Measurements from ENCODE around the gene MAN1A1. TPM values are rescaled to one million over a fixed set of nuclear protein-coding genes. Genes with fewer than 3 reads are reported as not detected.

The MAN1A1 gene
- polyA plus RNA-seq, 2 of the 4 experiments (the other 2 are of a cell fraction) = 0.05 TPM; not detected in 1

DNA sequence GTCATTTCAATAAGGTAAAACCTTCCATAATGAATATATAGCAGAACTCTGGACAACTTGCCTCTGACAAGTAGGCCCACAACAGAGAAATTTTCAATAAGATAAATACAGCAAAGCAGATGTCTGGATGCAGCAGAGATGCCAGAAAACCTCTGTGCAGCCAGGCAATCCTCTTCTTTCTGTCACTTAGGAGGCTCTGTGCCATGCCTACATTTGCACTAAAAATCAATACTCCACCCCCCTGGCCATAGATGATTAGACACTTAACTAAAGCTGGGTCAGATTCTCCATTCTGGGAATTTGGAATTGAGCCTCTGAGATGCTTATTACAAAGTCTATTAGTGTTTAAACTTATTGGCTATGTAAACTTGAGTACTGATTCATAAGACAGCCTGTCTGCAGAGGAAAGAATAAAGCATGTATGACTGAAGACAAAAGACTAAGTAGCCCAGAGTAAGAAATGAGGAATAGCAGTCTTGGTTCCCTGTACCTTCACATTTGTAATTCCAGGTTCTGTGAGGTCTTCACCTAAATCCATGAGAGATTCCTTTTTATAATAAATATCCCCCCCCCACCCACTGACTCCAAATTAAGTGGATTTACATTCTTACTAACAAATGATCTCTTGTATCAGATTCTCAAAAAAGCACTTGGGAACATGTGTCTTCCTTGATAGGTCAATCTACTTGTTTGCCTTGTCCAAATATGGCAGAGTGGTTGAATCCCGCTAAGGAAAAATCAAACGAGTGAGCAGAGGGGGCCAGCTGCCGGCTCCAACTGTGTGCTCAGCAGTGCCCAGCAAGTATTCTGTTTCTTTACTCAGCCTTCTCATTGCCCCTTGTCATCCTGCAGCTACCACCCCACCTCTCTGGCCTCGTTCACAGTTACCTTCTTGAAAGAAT is 20.4 kb downstream of the MAN1A1 start (continued):
- TF ChIP-seq NPAS2 (CRISPR knock-in tag; IDR thresholded peaks at IDR 0.05; ENCODE audit: borderline replicate concordance) = no peak

DNA sequence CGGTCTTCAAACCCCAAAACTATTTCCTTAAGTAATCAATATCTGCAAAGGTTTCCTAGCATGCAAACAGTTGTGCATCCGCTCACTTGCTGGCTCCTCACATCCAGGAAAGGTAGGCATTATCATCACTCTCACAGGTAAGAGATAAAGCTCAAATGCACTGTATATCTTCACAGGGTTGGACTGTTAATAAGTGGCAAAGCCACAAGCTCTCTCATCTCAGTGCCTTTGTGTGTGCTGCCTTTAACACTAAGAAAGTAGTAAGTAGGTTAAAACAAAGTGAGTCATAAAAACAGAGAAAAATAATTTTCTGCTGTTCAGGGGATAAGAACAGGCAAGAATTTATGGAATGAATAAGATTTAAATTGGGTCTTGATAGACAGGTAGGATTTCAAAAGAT is 21.3 kb downstream of the MAN1A1 start:
- TF ChIP-seq BHLHE40 (IDR thresholded peaks at IDR 0.05; ENCODE audit: low read depth, low read length) (no peak), NR3C1 (IDR thresholded peaks at IDR 0.05) (no peak), HOXB13 (CRISPR knock-in tag; IDR thresholded peaks at IDR 0.05; ENCODE audit: low read depth) (no peak), NPAS2 (CRISPR knock-in tag; IDR thresholded peaks at IDR 0.05; ENCODE audit: borderline replicate concordance) (no peak), ELK1 (IDR thresholded peaks at IDR 0.05; ENCODE audit: low read depth, low read length) (no peak), SMC3 (IDR thresholded peaks at IDR 0.05) (no peak), RNF2 (IDR thresholded peaks at IDR 0.05; ENCODE audit: borderline replicate concordance, low read depth) (no peak), PHF8 (IDR thresholded peaks at IDR 0.05; ENCODE audit: borderline replicate concordance, low read depth) (no peak), E2F6 (IDR thresholded peaks at IDR 0.05; ENCODE audit: borderline replicate concordance, low read depth) (no peak), ESRRA (IDR thresholded peaks at IDR 0.05; ENCODE audit: borderline replicate concordance, low read length) (no peak)
- H3K4me3 ChIP-seq = no peak overlapping the region
- no peaks in the 10 kb centered on the region for H3K4me1 ChIP-seq
- no peak for FAIRE-seq
- no peaks in the 10 kb centered on the region for H3K9me3 ChIP-seq
- no peak for ATAC-seq
- POLR2A ChIA-PET = no interaction called here
- no peak overlapping the region for H3K4me2 ChIP-seq
- H3K27ac ChIP-seq = no peak overlapping the region
- CTCF ChIA-PET = no interaction called here
- DNase-seq (ENCODE audit: low read depth in 1 of 2, low spot score in 1 of 2) = no peak
- 6% methylated on average over 2 of the region's 2 CpGs for WGBS (ENCODE audit: missing lambda C conversion rate)

DNA sequence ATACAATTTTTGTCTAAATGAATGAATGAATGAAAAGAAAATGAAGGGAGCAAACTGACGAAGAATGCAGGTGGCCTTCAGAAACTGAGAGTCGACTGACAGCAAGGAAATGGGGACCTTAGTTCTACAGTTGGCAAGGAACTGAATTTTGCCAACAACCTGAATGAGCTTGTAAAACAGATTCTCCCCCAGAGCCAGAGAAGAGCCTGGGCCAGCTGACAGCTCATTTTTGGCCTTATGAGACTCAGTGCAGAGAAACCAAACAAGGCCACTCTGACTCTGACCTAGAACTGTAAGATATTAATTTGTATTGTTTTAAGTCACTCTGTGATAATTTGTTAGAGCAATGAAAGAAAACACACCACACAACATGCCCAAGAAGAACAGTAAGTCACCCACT is 21.8 kb downstream of the MAN1A1 start:
- no peaks in the 10 kb centered on the region for H3K9me3 ChIP-seq
- DNase-seq (ENCODE audit: low read depth in 1 of 2, low spot score in 1 of 2) (no peak), ATAC-seq (no peak), FAIRE-seq (no peak)
- ChIA-PET CTCF (no interaction called here), POLR2A (no interaction called here)
- H3K27ac ChIP-seq = no peak overlapping the region
- no peak for TF ChIP-seq HEYL (CRISPR knock-in tag; IDR thresholded peaks at IDR 0.05)
- H3K4me1 ChIP-seq = no peaks in the 10 kb centered on the region
- H3K4me3 ChIP-seq = no peak overlapping the region
- 22% methylated on average over 2 of the region's 2 CpGs for WGBS (ENCODE audit: missing lambda C conversion rate)
- no peak overlapping the region for H3K4me2 ChIP-seq

DNA sequence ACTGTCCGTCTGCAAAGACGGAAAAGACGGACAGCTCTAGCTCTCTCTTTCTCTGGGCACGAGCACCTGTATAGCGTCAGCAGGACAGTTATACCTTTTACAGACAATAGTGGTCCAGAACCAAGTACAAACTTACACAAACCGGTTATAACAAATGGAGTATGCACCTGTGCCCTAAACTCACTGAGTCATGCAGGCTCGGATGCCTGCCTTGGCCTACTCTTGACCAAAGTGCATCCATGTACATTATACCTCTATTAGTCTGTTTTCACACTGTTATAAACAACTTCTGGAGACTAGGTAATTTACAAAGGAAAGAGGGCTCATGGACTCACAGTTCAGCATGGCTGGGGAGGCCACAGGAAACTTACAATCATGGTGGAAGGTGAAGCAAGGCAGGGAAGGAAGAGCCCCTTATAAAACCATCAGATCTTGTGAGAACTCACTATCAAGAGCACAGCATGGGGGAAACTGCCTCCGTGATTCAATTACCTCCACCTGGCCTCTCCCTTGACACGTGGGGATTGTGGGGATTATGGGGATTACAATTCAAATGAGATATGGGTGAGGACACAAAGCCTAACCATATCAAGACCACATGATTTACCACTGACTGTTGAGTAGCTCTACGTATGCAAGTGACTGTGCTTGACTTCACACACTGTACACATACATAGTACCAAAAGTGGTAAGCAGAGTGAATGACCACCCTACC is 23.1 kb downstream of the MAN1A1 start:
- H3K9me3 ChIP-seq = no peaks in the 10 kb centered on the region
- CTCF ChIA-PET = no interaction called here
- TF ChIP-seq CHD4 (IDR thresholded peaks at IDR 0.05; ENCODE audit: borderline replicate concordance) (no peak), SREBF2 (IDR thresholded peaks at IDR 0.05) (no peak), JUNB (IDR thresholded peaks at IDR 0.05) (no peak), POLR2AphosphoS2 (conservative IDR thresholded peaks at IDR 0.05; ENCODE audit: low read length) (no peak), ELK1 (IDR thresholded peaks at IDR 0.05; ENCODE audit: low read depth, low read length) (no peak), GATA3 (IDR thresholded peaks at IDR 0.05; ENCODE audit: borderline replicate concordance) (no peak), MAX (IDR thresholded peaks at IDR 0.05) (no peak), HEYL (CRISPR knock-in tag; IDR thresholded peaks at IDR 0.05) (no peak), ZC3H11A (IDR thresholded peaks at IDR 0.05) (no peak), MAZ (IDR thresholded peaks at IDR 0.05; ENCODE audit: borderline replicate concordance, low read depth, low read length) (no peak), EP300 (IDR thresholded peaks at IDR 0.05) (no peak), BHLHE40 (IDR thresholded peaks at IDR 0.05; ENCODE audit: low read depth, low read length) (no peak), NR3C1 (IDR thresholded peaks at IDR 0.05) (no peak), CBX2 (IDR thresholded peaks at IDR 0.05; ENCODE audit: borderline replicate concordance, low read depth) (no peak), SMC3 (IDR thresholded peaks at IDR 0.05) (no peak), HDAC2 (IDR thresholded peaks at IDR 0.05) (no peak)
- TF ChIP-seq, protein P1, sequence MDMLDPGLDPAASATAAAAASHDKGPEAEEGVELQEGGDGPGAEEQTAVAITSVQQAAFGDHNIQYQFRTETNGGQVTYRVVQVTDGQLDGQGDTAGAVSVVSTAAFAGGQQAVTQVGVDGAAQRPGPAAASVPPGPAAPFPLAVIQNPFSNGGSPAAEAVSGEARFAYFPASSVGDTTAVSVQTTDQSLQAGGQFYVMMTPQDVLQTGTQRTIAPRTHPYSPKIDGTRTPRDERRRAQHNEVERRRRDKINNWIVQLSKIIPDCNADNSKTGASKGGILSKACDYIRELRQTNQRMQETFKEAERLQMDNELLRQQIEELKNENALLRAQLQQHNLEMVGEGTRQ (IDR thresholded peaks at IDR 0.05) = no peak
- TF ChIP-seq, protein P2, sequence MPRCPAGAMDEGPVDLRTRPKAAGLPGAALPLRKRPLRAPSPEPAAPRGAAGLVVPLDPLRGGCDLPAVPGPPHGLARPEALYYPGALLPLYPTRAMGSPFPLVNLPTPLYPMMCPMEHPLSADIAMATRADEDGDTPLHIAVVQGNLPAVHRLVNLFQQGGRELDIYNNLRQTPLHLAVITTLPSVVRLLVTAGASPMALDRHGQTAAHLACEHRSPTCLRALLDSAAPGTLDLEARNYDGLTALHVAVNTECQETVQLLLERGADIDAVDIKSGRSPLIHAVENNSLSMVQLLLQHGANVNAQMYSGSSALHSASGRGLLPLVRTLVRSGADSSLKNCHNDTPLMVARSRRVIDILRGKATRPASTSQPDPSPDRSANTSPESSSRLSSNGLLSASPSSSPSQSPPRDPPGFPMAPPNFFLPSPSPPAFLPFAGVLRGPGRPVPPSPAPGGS (IDR thresholded peaks at IDR 0.05) = no peak
- WGBS (ENCODE audit: missing lambda C conversion rate) = 52% methylated on average over 9 of the region's 10 CpGs
- POLR2A ChIA-PET = no interaction called here
- H3K4me3 ChIP-seq = no peak overlapping the region
- FAIRE-seq (no peak), ATAC-seq (no peak), DNase-seq (ENCODE audit: low read depth in 1 of 2, low spot score in 1 of 2) (no peak)
- no peak overlapping the region for H3K4me2 ChIP-seq
- H3K27ac ChIP-seq = no peak overlapping the region
- no peaks in the 10 kb centered on the region for H3K4me1 ChIP-seq
